Lower leg skin (tissue), 3 donors: Measurements from ENCODE around the gene CTBP1.

Source experiments
- CTCF ChIP-seq, 3 donors: fragments of 450-650 bp; IDR thresholded peaks; one replicate each; pipeline ENCODE4 v1.5.1; 2016; ENCODE audit warnings: antibody characterized with exemption in 3 of 3, mild to moderate bottlenecking in 3 of 3, moderate library complexity in 2 of 3
- POLR2A ChIP-seq, 2 donors: fragments of 450-650 bp; IDR thresholded peaks; one replicate each; pipeline ENCODE4 v1.6.1; 2016 to 2017; ENCODE audit warnings: antibody characterized with exemption in 2 of 2, mild to moderate bottlenecking in 1 of 2, moderate library complexity in 1 of 2

GRCh38 chr4:1227816-1228215, 21.1 kb downstream of the CTBP1 start:
- TF ChIP-seq CTCF (IDR thresholded peaks at IDR 0.05) = no peak
- no peak for TF ChIP-seq POLR2A (IDR thresholded peaks at IDR 0.05)
